ENCODE measurements around the gene SERPINA6.
"Not testable (repeated sequence)": the region's sequence is repeated elsewhere in the genome, so short reads cannot be mapped to it uniquely, and the experiment has no call there.

The SERPINA6 gene

GRCh38 chr14:94321421-94322271 is 1.5 kb downstream of the SERPINA6 start:
- DNase-seq: no peak

GRCh38 chr14:94320243-94320642 is 2.9 kb downstream of the SERPINA6 start:
- DNase-seq: no peak

- DNase-seq: no peak
These were observed 5.9 kb downstream of the SERPINA6 start for GRCh38 chr14:94317259-94317658.

GRCh38 chr14:94316692-94317091 is 6.4 kb downstream of the SERPINA6 start:
- no peak for DNase-seq

GRCh38 chr14:94314890-94315289 is 8.2 kb downstream of the SERPINA6 start:
- no peak for DNase-seq

GRCh38 chr14:94313991-94314655 is 9.0 kb downstream of the SERPINA6 start:
- no peak for DNase-seq

- DNase-seq: no peak
These were observed 10.5 kb downstream of the SERPINA6 start for GRCh38 chr14:94312481-94313246.

- DNase-seq: no peak
These were observed 12.9 kb downstream of the SERPINA6 start for GRCh38 chr14:94310248-94310647.

GRCh38 chr14:94309721-94310120 is 13.4 kb downstream of the SERPINA6 start:
- no peak for DNase-seq

GRCh38 chr14:94307410-94307992 is 15.6 kb downstream of the SERPINA6 start:
- DNase-seq: no peak

GRCh38 chr14:94306047-94306978 is 16.8 kb downstream of the SERPINA6 start:
- no peak for DNase-seq

- DNase-seq: no peak
These were observed 17.5 kb downstream of the SERPINA6 start for GRCh38 chr14:94305620-94306019.

GRCh38 chr14:94304243-94304642 is 18.9 kb downstream of the SERPINA6 start:
- no peak for DNase-seq

GRCh38 chr14:94303111-94303510 is 20.0 kb downstream of the SERPINA6 start:
- DNase-seq: no peak

- DNase-seq: no peak
These were observed 25.0 kb downstream of the SERPINA6 start for GRCh38 chr14:94298130-94298529.

GRCh38 chr14:94296181-94296545 is 27.0 kb downstream of the SERPINA6 start:
- DNase-seq: not testable (repeated sequence)

- DNase-seq: no peak
These were observed 27.6 kb downstream of the SERPINA6 start for GRCh38 chr14:94295360-94296180.

- no peak for DNase-seq
These were observed 29.6 kb downstream of the SERPINA6 start for GRCh38 chr14:94293578-94293924.

- no peak for DNase-seq
These were observed 30.1 kb downstream of the SERPINA6 start, which contains the start of gene SERPINA10 for GRCh38 chr14:94292872-94293577. Gene SERPINA10, minus strand, starts transcription at chr14:94293268. Its CDS starts 2,675 bp downstream, at chr14:94290593.

GRCh38 chr14:94292526-94292871 is 30.6 kb downstream of the SERPINA6 start:
- no peak for DNase-seq

Measured in effector CD8-positive, alpha-beta T cell (primary cell).